B cell (primary cell): ENCODE measurements around the gene OPHN1. TPM values are rescaled to one million over a fixed set of nuclear protein-coding genes. Genes with fewer than 3 reads are reported as not detected.

Source experiments
- ATAC-seq: fragments of 200-7000 bp; cut with Tn5 transposase; one replicate; pipeline ENCODE4 v1.10.0; 2021; ENCODE audit warnings: low read depth, mild to moderate bottlenecking, moderate number of reproducible peaks, moderate library complexity
- CTCF ChIA-PET: fragments of 350-600 bp; sonication (Branson Sonifier 250); formaldehyde crosslinking; loops from one replicate; lab custom pipeline; 2021; ENCODE audit warnings: antibody characterized with exemption, inconsistent platforms; lab: Charles Lee
- POLR2A ChIA-PET: fragments of 350-600 bp; sonication (Branson Sonifier 250); formaldehyde crosslinking; loops from one replicate; lab custom pipeline; 2021; ENCODE audit warnings: antibody characterized with exemption; lab: Charles Lee
- DNase-seq: peaks from one replicate; pipeline ENCODE4 v3.0.0; 2013
- H2AFZ ChIP-seq: 2 replicates; pipeline ENCODE4 v1.6.1; 2012; ENCODE audit warnings: mild to moderate bottlenecking, low read depth, low read length; ENCODE audit not compliant: insufficient read depth, poor library complexity, severe bottlenecking
- H3K27ac ChIP-seq, 2 donors: 1 replicate in 1 of 2; 2 replicates in 1 of 2; pipeline ENCODE4 v1.5.1; 2012 to 2013; ENCODE audit warnings: low read length in 2 of 2, mild to moderate bottlenecking in 2 of 2, moderate library complexity in 1 of 2
- H3K27me3 ChIP-seq, 4 experiments: fragments of 200-600 bp in 1 of 4; sonication (generic) in 1 of 4; replicated peaks in 1 of 4; 1 replicate in 2 of 4; 2 replicates in 2 of 4; pipeline versions ENCODE4 v1.6.1 to v1.7.0; 2013 to 2016; ENCODE audit warnings: low read length in 3 of 4, mild to moderate bottlenecking in 2 of 4, mixed read lengths in 1 of 4, moderate library complexity in 1 of 4; ENCODE audit not compliant: insufficient read depth in 4 of 4, control insufficient read depth in 3 of 4; ENCODE audit errors: control extremely low read depth in 1 of 4
- H3K36me3 ChIP-seq, 2 experiments: replicated peaks in 1 of 2; 1 replicate in 1 of 2; 2 replicates in 1 of 2; pipeline versions ENCODE4 v1.6.1 to v1.7.1; 2013; ENCODE audit warnings: low read length in 1 of 2; ENCODE audit not compliant: insufficient read depth in 2 of 2, control insufficient read depth in 1 of 2; ENCODE audit errors: control extremely low read depth in 1 of 2, extremely low read depth in 1 of 2
- H3K4me1 ChIP-seq, 2 donors: fragments of 200-600 bp in 1 of 2; sonication (generic) in 1 of 2; 1 replicate in 1 of 2; 2 replicates in 1 of 2; pipeline versions ENCODE4 v1.5.1 to v1.6.1; 2013 to 2017; ENCODE audit warnings: low read length in 2 of 2; ENCODE audit not compliant: control insufficient read depth in 2 of 2, insufficient read depth in 2 of 2
- H3K4me2 ChIP-seq: replicated peaks from 2 replicates; pipeline ENCODE3; 2012; ENCODE audit warnings: mild to moderate bottlenecking, low read depth, low read length; ENCODE audit not compliant: poor library complexity, severe bottlenecking
- H3K4me3 ChIP-seq, 5 experiments: fragments of 200-600 bp in 1 of 5; sonication (generic) in 1 of 5; 1 replicate in 3 of 5; 2 replicates in 2 of 5; pipeline versions ENCODE4 v1.5.1 to v1.7.0; 2011 to 2016; ENCODE audit warnings: low read length in 4 of 5, mild to moderate bottlenecking in 4 of 5, low read depth in 2 of 5, control low read depth in 1 of 5, moderate library complexity in 1 of 5; ENCODE audit not compliant: insufficient read depth in 1 of 5; ENCODE audit errors: control extremely low read depth in 1 of 5, extremely low read depth in 1 of 5
- H3K79me2 ChIP-seq: fragments of 200-600 bp; sonication (generic); one replicate; pipeline ENCODE4 v1.6.0; 2016; ENCODE audit warnings: low read length; ENCODE audit not compliant: control insufficient read depth, insufficient read depth
- H3K9ac ChIP-seq: fragments of 200-600 bp; sonication (generic); 2 replicates; pipeline ENCODE4 v1.6.1; 2017; ENCODE audit warnings: mild to moderate bottlenecking, low read length, moderate library complexity
- H3K9me3 ChIP-seq, 3 donors: one replicate each; pipeline versions ENCODE4 v1.6.1 to v1.7.1; 2013; ENCODE audit warnings: low read length in 2 of 3; ENCODE audit not compliant: control insufficient read depth in 2 of 3, insufficient read depth in 1 of 3; ENCODE audit errors: control extremely low read depth in 1 of 3
- H4K20me1 ChIP-seq: 2 replicates; pipeline ENCODE4 v1.6.0; 2012; ENCODE audit warnings: mild to moderate bottlenecking, low read length; ENCODE audit not compliant: insufficient read depth, control insufficient read depth, poor library complexity, severe bottlenecking
- H3K27ac Mint-ChIP-seq: one replicate; pipeline ENCODE4 v1.8.0; 2021; ENCODE audit warnings: mixed read lengths
- H3K27me3 Mint-ChIP-seq: one replicate; pipeline ENCODE4 v1.8.0; 2021; ENCODE audit warnings: mixed read lengths
- H3K4me1 Mint-ChIP-seq: one replicate; pipeline ENCODE4 v1.8.0; 2021; ENCODE audit warnings: mixed read lengths
- H3K4me3 Mint-ChIP-seq: one replicate; pipeline ENCODE4 v1.8.0; 2021; ENCODE audit warnings: mixed read lengths
- H3K9me3 Mint-ChIP-seq: one replicate; pipeline ENCODE4 v1.8.0; 2022; ENCODE audit warnings: mixed read lengths; ENCODE audit not compliant: insufficient read depth
- EZH2 ChIP-seq: IDR thresholded peaks from 2 replicates; pipeline ENCODE4 v1.6.1; 2012; ENCODE audit warnings: borderline replicate concordance, low read depth, mild to moderate bottlenecking, moderate library complexity, low read length; ENCODE audit not compliant: insufficient read depth, poor library complexity, severe bottlenecking
- whole genome bisulfite sequencing: methylation state at CpG from one replicate; pipeline ENCODE4 v1.1.5; 2013; ENCODE audit warnings: missing lambda C conversion rate; ENCODE audit not compliant: insufficient coverage; 5-methylcytosine and 5-hydroxymethylcytosine counted together
- intact Hi-C: fragments of 100-400 bp; cut with micrococcal nuclease; formaldehyde crosslinking; loops from one replicate; pipeline ENCODE4 v1.10.0; 2022
- polyA plus RNA-seq: library from polyadenylated mRNA; depleted of rRNA; stranded (reverse); fragments of >200 nt; gene quantifications from 2 replicates; pipeline ENCODE4 v1.2.3, GENCODE V29; 2012
- total RNA-seq, 2 donors: library from RNA; stranded (reverse); fragments of 120-200 nt in 1 of 2; gene quantifications; 1 replicate in 1 of 2; 2 replicates in 1 of 2; pipeline versions ENCODE4 v1.2.3 to v1.2.4, GENCODE V29; 2013 to 2022
- TF ChIP-seq, protein P1 (sequence below): fragments of 200-600 bp; IDR thresholded peaks from one replicate; pipeline ENCODE4 v1.8.0; 2022; ENCODE audit warnings: antibody characterized with exemption, mild to moderate bottlenecking

The OPHN1 gene
- total and polyA plus RNA-seq, 2 donors (not counting 1 experiment from before 2014, with no cell fraction given), result 0.03 to 0.17 TPM

DNA sequence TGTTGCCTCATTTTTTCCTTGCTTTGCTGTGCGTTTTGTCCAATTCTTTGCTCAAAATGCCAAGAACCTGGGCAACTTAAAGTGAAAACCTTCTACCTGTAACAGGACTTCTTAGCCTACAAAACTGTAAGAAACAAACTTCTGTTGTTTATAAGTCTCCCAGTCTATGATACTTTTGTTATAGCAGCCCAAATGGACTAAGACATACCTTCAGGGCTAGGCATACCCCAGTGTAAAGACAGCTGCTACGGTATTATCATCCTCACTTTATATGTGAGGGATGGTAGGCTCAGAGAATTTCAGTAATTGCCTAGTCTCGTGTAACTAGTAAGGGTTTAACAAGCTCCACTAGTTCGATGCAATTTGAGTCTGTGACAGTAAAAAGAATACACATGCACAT is 6.0 kb upstream of the OPHN1 start:
- no peaks in the 10 kb centered on the region for H4K20me1 ChIP-seq
- Mint-ChIP-seq H3K4me3 (no peak overlapping the region), H3K4me1 (peaks cover 5% of the 10 kb centered on the region), H3K27ac (no peak overlapping the region), H3K9me3 (no peaks in the 10 kb centered on the region), H3K27me3 (peaks cover 9% of the 10 kb centered on the region)
- WGBS, result 100% methylated on average over 1 of the region's 4 CpGs
- POLR2A ChIA-PET, result no interaction called here
- H3K36me3 ChIP-seq, result no peaks in the 10 kb centered on the region
- H3K4me2 ChIP-seq, result no peak overlapping the region
- CTCF ChIA-PET, result no interaction called here
- no peak overlapping the region for H3K4me3 ChIP-seq
- no peak for TF ChIP-seq EZH2
- TF ChIP-seq, protein P1, sequence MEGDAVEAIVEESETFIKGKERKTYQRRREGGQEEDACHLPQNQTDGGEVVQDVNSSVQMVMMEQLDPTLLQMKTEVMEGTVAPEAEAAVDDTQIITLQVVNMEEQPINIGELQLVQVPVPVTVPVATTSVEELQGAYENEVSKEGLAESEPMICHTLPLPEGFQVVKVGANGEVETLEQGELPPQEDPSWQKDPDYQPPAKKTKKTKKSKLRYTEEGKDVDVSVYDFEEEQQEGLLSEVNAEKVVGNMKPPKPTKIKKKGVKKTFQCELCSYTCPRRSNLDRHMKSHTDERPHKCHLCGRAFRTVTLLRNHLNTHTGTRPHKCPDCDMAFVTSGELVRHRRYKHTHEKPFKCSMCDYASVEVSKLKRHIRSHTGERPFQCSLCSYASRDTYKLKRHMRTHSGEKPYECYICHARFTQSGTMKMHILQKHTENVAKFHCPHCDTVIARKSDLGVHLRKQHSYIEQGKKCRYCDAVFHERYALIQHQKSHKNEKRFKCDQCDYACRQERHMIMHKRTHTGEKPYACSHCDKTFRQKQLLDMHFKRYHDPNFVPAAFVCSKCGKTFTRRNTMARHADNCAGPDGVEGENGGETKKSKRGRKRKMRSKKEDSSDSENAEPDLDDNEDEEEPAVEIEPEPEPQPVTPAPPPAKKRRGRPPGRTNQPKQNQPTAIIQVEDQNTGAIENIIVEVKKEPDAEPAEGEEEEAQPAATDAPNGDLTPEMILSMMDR, result no peak
- no peaks in the 10 kb centered on the region for H3K27me3 ChIP-seq
- intact Hi-C loops, result no loop called here
- DNase-seq (no peak), ATAC-seq (no peak)
- H2AFZ ChIP-seq, result no peak overlapping the region
- H3K9me3 ChIP-seq, result no peaks in the 10 kb centered on the region
- H3K9ac ChIP-seq, result no peak overlapping the region
- H3K79me2 ChIP-seq, result no peaks in the 10 kb centered on the region
- H3K27ac ChIP-seq, result no peak overlapping the region
- no peaks in the 10 kb centered on the region for H3K4me1 ChIP-seq

DNA sequence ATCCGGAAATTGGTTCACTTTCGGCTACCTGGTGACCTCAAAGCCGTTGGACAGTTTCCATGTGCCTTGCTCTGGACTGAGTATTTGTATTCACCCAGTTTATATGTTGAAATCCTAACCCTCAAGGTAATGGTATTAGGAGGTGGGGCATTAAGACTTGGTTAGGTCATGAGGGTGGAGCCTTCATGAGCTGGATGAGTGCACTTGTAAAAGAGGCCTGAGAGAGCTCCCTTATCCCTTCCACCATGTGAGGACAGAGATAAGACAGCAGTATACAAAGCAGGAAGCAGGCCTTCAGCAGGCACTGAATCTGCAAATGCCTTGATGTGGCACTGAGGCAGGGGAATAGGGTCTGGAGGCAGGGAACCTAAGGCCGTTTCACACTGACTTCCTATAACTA is 5.3 kb upstream of the OPHN1 start:
- Histone ChIP-seq H3K4me1 (peaks cover 0 to 4% of the 10 kb centered on the region in 2 donors), H3K9me3 (no peaks in the 10 kb centered on the region), H3K9ac (no peak overlapping the region), H3K27me3 (peaks cover 0 to 5% (median 2%) of the 10 kb centered on the region in 4 experiments), H3K27ac (no peak overlapping the region), H3K79me2 (no peaks in the 10 kb centered on the region), H3K4me3 (no peak overlapping the region), H3K4me2 (no peak overlapping the region), H3K36me3 (no peaks in the 10 kb centered on the region), H4K20me1 (no peaks in the 10 kb centered on the region), H2AFZ (no peak overlapping the region)
- WGBS, result no CpG with 5 or more reads among the region's 4 CpGs
- H3K9me3 Mint-ChIP-seq, result no peaks in the 10 kb centered on the region
- H3K4me1 Mint-ChIP-seq, result peaks cover 7% of the 10 kb centered on the region
- peaks cover 14% of the 10 kb centered on the region for H3K27me3 Mint-ChIP-seq
- no peak for DNase-seq
- no peak overlapping the region for H3K4me3 Mint-ChIP-seq
- no peak overlapping the region for H3K27ac Mint-ChIP-seq
- POLR2A ChIA-PET, result no interaction called here
- intact Hi-C loops, result no loop called here
- TF ChIP-seq EZH2, result no peak
- TF ChIP-seq, protein P1, result no peak
- ATAC-seq, result no peak
- CTCF ChIA-PET, result no interaction called here
